A673 (cell line): ENCODE data around the gene WBP2NL. TPM values are rescaled to one million over a fixed set of nuclear protein-coding genes. Genes with fewer than 3 reads are reported as not detected.

ENCODE experiments used
- BruUV-seq: library from RNA; stranded (reverse); fragments of 400-500 nt; replicated peaks from 2 replicates; lab custom pipeline; 2021; lab: Mats Ljungman, UMichigan
- CTCF ChIA-PET: fragments of 300-600 bp; sonication (Branson Sonifier 250); formaldehyde crosslinking; loops from one replicate; lab custom pipeline; 2022; ENCODE audit warnings: antibody characterized with exemption; lab: Charles Lee
- POLR2A ChIA-PET: fragments of 300-600 bp; sonication (Branson Sonifier 250); formaldehyde crosslinking; loops from one replicate; lab custom pipeline; 2022; ENCODE audit warnings: antibody characterized with exemption; ENCODE audit not compliant: low non-redundant PET; lab: Charles Lee
- DNase-seq: peaks from one replicate; pipeline ENCODE4 v3.0.0-alpha.2; 2015; ENCODE audit warnings: low spot score
- H3K27ac ChIP-seq: fragments of 200-600 bp; sonication (generic); 2 replicates; pipeline ENCODE4 v1.5.1; 2016; ENCODE audit warnings: mixed run types, low read depth, mild to moderate bottlenecking, mixed read lengths, antibody characterized with exemption, low read length; ENCODE audit not compliant: poor library complexity, severe bottlenecking
- H3K27me3 ChIP-seq: fragments of 200-600 bp; sonication (generic); replicated peaks from 2 replicates; pipeline ENCODE4 v1.6.1; 2017; ENCODE audit warnings: mixed run types, low read depth, mild to moderate bottlenecking, mixed read lengths, antibody characterized with exemption, low read length; ENCODE audit not compliant: insufficient read depth, poor library complexity
- H3K36me3 ChIP-seq: fragments of 200-600 bp; sonication (generic); 2 replicates; pipeline ENCODE4 v1.6.1; 2016; ENCODE audit warnings: mixed run types, mild to moderate bottlenecking, mixed read lengths, antibody characterized with exemption, low read length; ENCODE audit not compliant: insufficient read depth, poor library complexity, severe bottlenecking
- H3K4me1 ChIP-seq: fragments of 200-600 bp; sonication (generic); 2 replicates; pipeline ENCODE4 v1.6.1; 2017; ENCODE audit warnings: mixed run types, mild to moderate bottlenecking, mixed read lengths, antibody characterized with exemption, low read length; ENCODE audit not compliant: insufficient read depth, poor library complexity, severe bottlenecking
- H3K4me3 ChIP-seq: fragments of 200-600 bp; sonication (generic); 2 replicates; pipeline ENCODE4 v1.5.1; 2016; ENCODE audit warnings: low read depth, mixed run types, mild to moderate bottlenecking, mixed read lengths, low read length; ENCODE audit not compliant: poor library complexity, severe bottlenecking
- H3K9me3 ChIP-seq: fragments of 200-600 bp; sonication (generic); 2 replicates; pipeline ENCODE4 v1.6.1; 2016; ENCODE audit warnings: mixed run types, low read depth, mild to moderate bottlenecking, mixed read lengths, antibody characterized with exemption, low read length; ENCODE audit not compliant: poor library complexity, severe bottlenecking
- EZH2 ChIP-seq: fragments of 200-600 bp; sonication (generic); IDR thresholded peaks from 2 replicates; pipeline ENCODE4 v1.6.1; 2017; ENCODE audit warnings: borderline replicate concordance, low read depth, mild to moderate bottlenecking, mixed read lengths, antibody characterized with exemption, low read length; ENCODE audit not compliant: poor library complexity, severe bottlenecking
- intact Hi-C: fragments of 100-400 bp; cut with micrococcal nuclease; formaldehyde crosslinking; loops from one replicate; pipeline ENCODE4 v1.10.0; 2022; ENCODE audit not compliant: unreplicated experiment
- total RNA-seq: library from RNA; stranded (reverse); gene quantifications from 2 replicates; pipeline ENCODE4 v1.2.3, GENCODE V29; 2021
- TF ChIP-seq, protein P1 (sequence below): fragments of 300-800, 200-600 bp; sonication (generic); conservative IDR thresholded peaks from 2 replicates; pipeline ENCODE4 v1.5.1; 2017; ENCODE audit warnings: low read depth, mild to moderate bottlenecking, antibody characterized with exemption, low read length, moderate library complexity, mixed read lengths

The WBP2NL gene
- total RNA-seq, 1 experiment from 2014 or later: not detected

DNA sequence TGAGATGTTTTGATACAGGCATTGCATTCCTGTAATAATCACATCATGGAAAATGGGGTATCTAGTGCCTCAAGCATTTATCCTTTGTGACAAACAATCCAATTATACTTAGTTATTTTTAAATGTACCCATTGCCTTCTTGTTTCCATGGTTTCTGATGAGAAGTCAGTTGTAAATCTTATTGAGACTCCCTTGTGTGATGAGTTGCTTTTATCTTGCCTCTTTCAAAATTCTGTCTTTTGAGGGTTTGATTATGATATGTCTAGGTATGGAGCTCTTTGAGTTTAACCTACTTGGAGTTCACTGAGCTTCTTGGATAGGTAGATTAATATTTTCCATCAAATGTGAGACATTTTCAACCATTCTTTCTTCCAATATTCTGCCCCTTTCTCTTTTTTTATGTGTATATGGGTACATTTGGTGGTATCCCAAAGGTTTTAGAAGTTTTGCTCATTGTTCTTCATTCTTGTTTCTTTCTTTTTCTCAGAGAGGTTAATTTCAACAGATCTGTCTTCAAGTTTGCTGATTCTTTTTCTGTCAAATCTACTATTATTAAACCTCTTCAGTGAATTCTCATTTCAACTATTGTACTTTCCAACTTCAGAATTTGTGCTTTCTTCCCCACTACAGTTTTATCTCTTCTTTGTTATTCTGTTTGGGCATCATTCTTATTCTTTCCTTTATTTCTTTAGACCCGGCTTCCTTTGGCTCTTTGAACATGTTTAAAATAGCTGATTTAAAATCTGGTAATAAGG, 58.3 kb downstream of the WBP2NL start:
- H3K27me3 ChIP-seq: no peaks in the 10 kb centered on the region
- POLR2A ChIA-PET: no interaction called here
- peaks cover 16% of the 10 kb centered on the region for H3K9me3 ChIP-seq
- CTCF ChIA-PET: no interaction called here
- TF ChIP-seq EZH2: no peak
- TF ChIP-seq, protein P1, sequence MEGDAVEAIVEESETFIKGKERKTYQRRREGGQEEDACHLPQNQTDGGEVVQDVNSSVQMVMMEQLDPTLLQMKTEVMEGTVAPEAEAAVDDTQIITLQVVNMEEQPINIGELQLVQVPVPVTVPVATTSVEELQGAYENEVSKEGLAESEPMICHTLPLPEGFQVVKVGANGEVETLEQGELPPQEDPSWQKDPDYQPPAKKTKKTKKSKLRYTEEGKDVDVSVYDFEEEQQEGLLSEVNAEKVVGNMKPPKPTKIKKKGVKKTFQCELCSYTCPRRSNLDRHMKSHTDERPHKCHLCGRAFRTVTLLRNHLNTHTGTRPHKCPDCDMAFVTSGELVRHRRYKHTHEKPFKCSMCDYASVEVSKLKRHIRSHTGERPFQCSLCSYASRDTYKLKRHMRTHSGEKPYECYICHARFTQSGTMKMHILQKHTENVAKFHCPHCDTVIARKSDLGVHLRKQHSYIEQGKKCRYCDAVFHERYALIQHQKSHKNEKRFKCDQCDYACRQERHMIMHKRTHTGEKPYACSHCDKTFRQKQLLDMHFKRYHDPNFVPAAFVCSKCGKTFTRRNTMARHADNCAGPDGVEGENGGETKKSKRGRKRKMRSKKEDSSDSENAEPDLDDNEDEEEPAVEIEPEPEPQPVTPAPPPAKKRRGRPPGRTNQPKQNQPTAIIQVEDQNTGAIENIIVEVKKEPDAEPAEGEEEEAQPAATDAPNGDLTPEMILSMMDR: no peak
- H3K27ac ChIP-seq: no peak overlapping the region
- TSS peak; percentile 19 for BruUV-seq
- H3K36me3 ChIP-seq: peaks cover 13% of the 10 kb centered on the region
- no peak overlapping the region for H3K4me3 ChIP-seq
- intact Hi-C loops: no loop called here
- H3K4me1 ChIP-seq: no peaks in the 10 kb centered on the region
- no peak for DNase-seq

DNA sequence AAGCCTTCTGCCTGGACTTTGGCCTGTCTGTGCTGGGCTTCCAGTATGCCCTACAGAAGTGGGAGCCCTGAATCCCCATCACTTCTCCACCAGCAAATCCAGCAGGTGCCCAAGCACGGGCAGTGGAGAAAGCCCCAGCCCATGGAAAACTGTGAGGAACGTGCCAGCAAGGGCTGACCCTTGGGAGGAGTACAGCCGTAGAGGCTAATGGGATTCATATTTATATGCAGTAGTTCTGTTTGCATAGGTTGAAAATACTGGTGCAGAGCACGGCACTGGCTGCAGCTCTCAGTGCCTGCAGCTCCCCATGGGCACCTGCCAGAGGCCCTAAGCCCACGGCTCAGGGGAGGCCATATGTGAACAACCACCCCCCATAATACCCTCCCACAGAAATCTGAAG, 61.9 kb downstream of the WBP2NL start:
- Histone ChIP-seq H3K9me3 (peaks cover 16% of the 10 kb centered on the region), H3K36me3 (peaks cover 16% of the 10 kb centered on the region), H3K4me1 (no peaks in the 10 kb centered on the region), H3K4me3 (no peak overlapping the region), H3K27ac (no peak overlapping the region), H3K27me3 (no peaks in the 10 kb centered on the region)
- no peak for DNase-seq
- intact Hi-C loops: no loop called here
- BruUV-seq: no TSS peak
- ChIA-PET CTCF (no interaction called here), POLR2A (no interaction called here)
- TF ChIP-seq EZH2: no peak
- TF ChIP-seq, protein P1: no peak

DNA sequence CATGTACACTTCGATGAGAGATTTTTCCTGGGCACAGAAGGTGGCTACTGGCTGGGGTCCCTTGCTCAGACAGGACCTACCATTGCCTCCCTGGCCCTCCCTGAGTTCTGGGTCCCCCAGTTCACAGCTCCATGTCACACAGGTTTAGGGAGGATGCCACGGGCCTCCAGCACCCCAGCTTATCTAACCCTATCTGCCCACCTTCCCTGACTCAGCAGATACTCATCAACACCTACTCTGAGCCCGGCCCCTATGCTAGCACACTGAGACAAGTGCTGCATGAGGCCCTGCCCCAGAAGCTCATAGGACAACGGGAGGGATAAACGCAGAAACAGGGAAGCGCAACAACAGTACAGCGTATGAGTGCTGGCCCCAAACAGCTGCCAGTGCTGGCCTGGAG, 62.5 kb downstream of the WBP2NL start:
- Histone ChIP-seq H3K36me3 (peaks cover 16% of the 10 kb centered on the region), H3K4me1 (no peaks in the 10 kb centered on the region), H3K27ac (no peak overlapping the region), H3K27me3 (no peaks in the 10 kb centered on the region), H3K4me3 (no peak overlapping the region), H3K9me3 (peaks cover 16% of the 10 kb centered on the region)
- DNase-seq: no peak
- ChIA-PET POLR2A (no interaction called here), CTCF (interaction anchor here (0.6 kb wide), 1 partner anchor 88 kb away, joined by 3 read pairs; no protein-coding TSS in a partner anchor)
- TF ChIP-seq, protein P1: no peak
- no peak for TF ChIP-seq EZH2
- BruUV-seq: no TSS peak
- intact Hi-C loops: no loop called here
